Heart left ventricle (tissue), 16 donors: ENCODE measurements around the gene MYO15A. TPM values are rescaled to one million over a fixed set of nuclear protein-coding genes. Genes with fewer than 3 reads are reported as not detected.
A peak's percentile ranks its signal among the peaks of the same experiment; 100 is the strongest.

Experiments used
- ATAC-seq, 4 donors: fragments of 200-7000 bp; cut with Tn5 transposase; one replicate each; pipeline ENCODE4 v1.9.1; 2020 to 2022; ENCODE audit warnings: moderate library complexity in 4 of 4, mild to moderate bottlenecking in 3 of 4, moderate number of reproducible peaks in 1 of 4
- DNase-seq, 5 donors: peaks; one replicate each; pipeline ENCODE4 v3.0.0-alpha.2; 2020
- H3K27ac ChIP-seq, 12 donors: fragments of 200-600 bp; sonication (generic) in 4 of 12; one replicate each; pipeline versions ENCODE4 v1.5.0 to v1.8.0; 2016 to 2022; ENCODE audit warnings: mild to moderate bottlenecking in 2 of 12
- H3K27me3 ChIP-seq, 9 donors: fragments of 200-600 bp; sonication (generic) in 2 of 9; one replicate each; pipeline versions ENCODE4 v1.5.1 to v1.8.0; 2016 to 2022; ENCODE audit warnings: mild to moderate bottlenecking in 3 of 9
- H3K36me3 ChIP-seq, 9 donors: fragments of 200-600 bp; sonication (generic) in 2 of 9; one replicate each; pipeline versions ENCODE4 v1.5.0 to v1.8.0; 2018 to 2022; ENCODE audit warnings: mild to moderate bottlenecking in 2 of 9
- H3K4me1 ChIP-seq, 12 donors: fragments of 200-600 bp; sonication (generic) in 4 of 12; one replicate each; pipeline versions ENCODE4 v1.5.0 to v1.8.0; 2016 to 2022; ENCODE audit warnings: mild to moderate bottlenecking in 3 of 12
- H3K4me3 ChIP-seq, 12 donors: fragments of 200-600 bp; sonication (generic) in 4 of 12; one replicate each; pipeline versions ENCODE4 v1.5.0 to v1.8.0; 2017 to 2022; ENCODE audit warnings: mild to moderate bottlenecking in 9 of 12, moderate library complexity in 4 of 12
- H3K9me3 ChIP-seq, 12 donors: fragments of 200-600 bp; sonication (generic) in 4 of 12; one replicate each; pipeline versions ENCODE4 v1.5.0 to v1.8.0; 2016 to 2022; ENCODE audit warnings: mild to moderate bottlenecking in 1 of 12
- POLR2A ChIP-seq, 2 donors: fragments of 450-650 bp; IDR thresholded peaks; one replicate each; pipeline ENCODE4 v1.6.1; 2017; ENCODE audit warnings: antibody characterized with exemption in 2 of 2, mild to moderate bottlenecking in 2 of 2, moderate library complexity in 2 of 2
- WGBS, 4 donors: extraction: QIAGEN DNeasy Blood & Tissue Kit in 2 of 4; methylation state at CpG; one replicate each; pipeline versions ENCODE4 v1.1.5 to v1.1.7; 2013 to 2018; 5-methylcytosine and 5-hydroxymethylcytosine counted together
- intact Hi-C, 10 donors: fragments of 100-400 bp; cut with DNase I; formaldehyde crosslinking; loops; one replicate each; pipeline versions ENCODE4 v1.11.1 to v1.14.2; 2022
- long read RNA-seq, 3 donors: library from polyadenylated mRNA; unstranded; transcript quantifications; one replicate each; pipeline ENCODE4 v2.0.0, GENCODE V29; 2020 to 2021
- polyA plus RNA-seq, 2 donors: library from polyadenylated mRNA; stranded (reverse); fragments of 200-250 nt; gene quantifications; one replicate each; pipeline ENCODE4 v1.2.3, GENCODE V29; 2013
- total RNA-seq, 9 donors: library from RNA; depleted of rRNA in 2 of 9; stranded (reverse); fragments of >200 nt in 2 of 9; fragmentation: NEBNext Ultra II Directional in 3 of 9; extraction: Animal tissue kit (Norgen Biotek cat#: 25700) in 3 of 9; gene quantifications; one replicate each; pipeline versions ENCODE4 v1.1.0 to v1.2.4, GENCODE V29; 2016 to 2023
- TF ChIP-seq, protein P1 (sequence below), 12 donors: fragments of 200-600 bp; sonication (generic) in 4 of 12; IDR thresholded peaks; one replicate each; pipeline versions ENCODE4 v1.5.0 to v1.8.0; 2018 to 2022; ENCODE audit warnings: antibody characterized with exemption in 12 of 12, mild to moderate bottlenecking in 5 of 12
- donor health status: ischemic (EF 13 %, LVEDD 7.1; RV severe dilation, severe dysfunction).
- donor health status: healthy with polysubstance abuse.
- donor health status: DM: no; HTN: yes; CAD: no.
- donor health status: DM: no; HTN: no; CAD: no.
- donor health status: ischemic (EF 25% LVEDD 6.9; RV normal size, moderate dysfunction).
- donor health status: ischemic (EF 25% LVEDD 5.7; RV mildly dilated, moderate dysfunction).
- donor health status: healthy.
- donor health status: DM: yes; HTN: yes; CAD: no.
- donor health status: ischemic (EF 35%, LVEDD 5.7; RV mildly dilated, moderate dysfunction).
- donor health status: nonischemic (EF 11% LVEDD 7.7; RV severe dilation, severe dysfunction).
- donor health status: DM: yes; HTN: yes; CAD: no.
- donor health status: PGD.
- donor health status: ischemic (EF 29% LVEDD 5.4; RV normal size, mild dysfunction).
- donor health status: nonischemic (EF 23%, LVEDD 6.1; RV moderate dilation, normal function).

Gene MYO15A, protein sequence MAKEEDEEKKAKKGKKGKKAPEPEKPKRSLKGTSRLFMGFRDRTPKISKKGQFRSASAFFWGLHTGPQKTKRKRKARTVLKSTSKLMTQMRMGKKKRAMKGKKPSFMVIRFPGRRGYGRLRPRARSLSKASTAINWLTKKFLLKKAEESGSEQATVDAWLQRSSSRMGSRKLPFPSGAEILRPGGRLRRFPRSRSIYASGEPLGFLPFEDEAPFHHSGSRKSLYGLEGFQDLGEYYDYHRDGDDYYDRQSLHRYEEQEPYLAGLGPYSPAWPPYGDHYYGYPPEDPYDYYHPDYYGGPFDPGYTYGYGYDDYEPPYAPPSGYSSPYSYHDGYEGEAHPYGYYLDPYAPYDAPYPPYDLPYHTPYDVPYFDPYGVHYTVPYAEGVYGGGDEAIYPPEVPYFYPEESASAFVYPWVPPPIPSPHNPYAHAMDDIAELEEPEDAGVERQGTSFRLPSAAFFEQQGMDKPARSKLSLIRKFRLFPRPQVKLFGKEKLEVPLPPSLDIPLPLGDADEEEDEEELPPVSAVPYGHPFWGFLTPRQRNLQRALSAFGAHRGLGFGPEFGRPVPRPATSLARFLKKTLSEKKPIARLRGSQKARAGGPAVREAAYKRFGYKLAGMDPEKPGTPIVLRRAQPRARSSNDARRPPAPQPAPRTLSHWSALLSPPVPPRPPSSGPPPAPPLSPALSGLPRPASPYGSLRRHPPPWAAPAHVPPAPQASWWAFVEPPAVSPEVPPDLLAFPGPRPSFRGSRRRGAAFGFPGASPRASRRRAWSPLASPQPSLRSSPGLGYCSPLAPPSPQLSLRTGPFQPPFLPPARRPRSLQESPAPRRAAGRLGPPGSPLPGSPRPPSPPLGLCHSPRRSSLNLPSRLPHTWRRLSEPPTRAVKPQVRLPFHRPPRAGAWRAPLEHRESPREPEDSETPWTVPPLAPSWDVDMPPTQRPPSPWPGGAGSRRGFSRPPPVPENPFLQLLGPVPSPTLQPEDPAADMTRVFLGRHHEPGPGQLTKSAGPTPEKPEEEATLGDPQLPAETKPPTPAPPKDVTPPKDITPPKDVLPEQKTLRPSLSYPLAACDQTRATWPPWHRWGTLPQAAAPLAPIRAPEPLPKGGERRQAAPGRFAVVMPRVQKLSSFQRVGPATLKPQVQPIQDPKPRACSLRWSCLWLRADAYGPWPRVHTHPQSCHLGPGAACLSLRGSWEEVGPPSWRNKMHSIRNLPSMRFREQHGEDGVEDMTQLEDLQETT (N-terminal part only)
- total RNA-seq (under 1 TPM in 7 of 9 donors, not detected in 2; 0.12 to 0.53 (median 0.35) TPM), polyA plus RNA-seq (under 1 TPM; 0.21 to 0.30 TPM)
- long read RNA-seq, donor 1, result 0 reads
- long read RNA-seq, donor 2, partial matches to known transcripts, result 0 of 1 reads
- long read RNA-seq, donor 2, other reads (novel, unspliced or antisense), result 1 of 1 reads
- long read RNA-seq, donor 3, partial matches to known transcripts, result 0 of 1 reads
- long read RNA-seq, donor 3, other reads (novel, unspliced or antisense), result 1 of 1 reads

DNA sequence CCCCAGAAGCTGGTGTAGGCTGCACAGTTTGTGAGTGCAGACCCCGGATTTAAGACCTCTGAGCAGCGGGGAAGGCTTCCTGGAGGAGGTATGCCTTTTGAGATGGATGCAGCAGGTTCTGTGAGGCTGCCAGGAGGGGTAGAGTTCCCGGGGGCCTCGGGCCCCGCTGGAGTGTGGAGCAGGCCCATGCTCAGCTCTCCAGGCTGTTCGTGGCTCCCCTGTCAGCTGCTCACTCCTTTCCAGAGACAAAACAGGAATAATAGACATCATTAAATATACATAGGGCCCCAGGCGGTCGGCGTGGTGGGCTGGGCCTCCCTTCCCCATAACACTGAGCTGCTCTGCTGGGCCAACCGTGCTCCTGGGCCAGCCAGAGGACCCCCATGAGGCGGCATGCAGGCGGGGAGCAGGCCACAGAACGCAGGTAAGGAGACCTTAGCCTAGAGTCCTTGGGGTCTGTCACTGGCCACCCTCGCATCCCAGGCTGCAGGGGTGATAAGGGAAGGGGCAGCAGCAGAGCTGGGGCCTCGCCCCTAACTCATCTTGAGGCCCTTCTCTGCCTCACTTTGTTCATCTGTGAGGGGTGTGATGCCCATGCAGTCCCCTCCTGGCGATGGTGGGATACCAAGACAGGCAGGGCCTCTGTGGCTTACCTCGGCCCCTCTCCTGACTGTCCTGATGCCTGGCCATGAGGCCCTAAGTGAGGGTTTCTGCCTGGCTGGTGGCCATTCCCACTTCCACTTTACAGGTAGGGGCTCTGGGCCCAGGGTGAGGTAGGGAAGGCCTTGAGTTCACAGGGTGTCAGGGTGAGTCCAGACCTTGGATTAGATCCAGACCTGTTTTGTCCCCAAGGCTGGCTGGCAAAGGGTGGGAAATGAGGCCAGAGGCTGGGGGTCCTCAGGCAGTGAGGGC lies at the start of gene MYO15A:
Gene MYO15A (plus strand): TSS at position 356 of the 912 bp plus-strand sequence. CDS start 10,045 bp downstream, outside the sequence.
- Histone ChIP-seq H3K36me3 (peaks cover 0 to 37% (median 17%) of the 10 kb centered on the region in 9 donors), H3K4me1 (no peaks in the 10 kb centered on the region), H3K27ac (no peak within 1 kb of the TSS), H3K4me3 (no peak within 1 kb of the TSS), H3K27me3 (no peaks in the 10 kb centered on the region), H3K9me3 (no peaks in the 10 kb centered on the region)
- peak in 1 of 5 donors; percentile 3 for DNase-seq
- intact Hi-C loops, result no loop called here
- ATAC-seq, result peak in 1 of 4 donors; percentile 3
- 81 to 84% (median 83%) methylated on average over 11 to 17 of the region's 17 CpGs for WGBS, 4 donors
- TF ChIP-seq, protein P1, sequence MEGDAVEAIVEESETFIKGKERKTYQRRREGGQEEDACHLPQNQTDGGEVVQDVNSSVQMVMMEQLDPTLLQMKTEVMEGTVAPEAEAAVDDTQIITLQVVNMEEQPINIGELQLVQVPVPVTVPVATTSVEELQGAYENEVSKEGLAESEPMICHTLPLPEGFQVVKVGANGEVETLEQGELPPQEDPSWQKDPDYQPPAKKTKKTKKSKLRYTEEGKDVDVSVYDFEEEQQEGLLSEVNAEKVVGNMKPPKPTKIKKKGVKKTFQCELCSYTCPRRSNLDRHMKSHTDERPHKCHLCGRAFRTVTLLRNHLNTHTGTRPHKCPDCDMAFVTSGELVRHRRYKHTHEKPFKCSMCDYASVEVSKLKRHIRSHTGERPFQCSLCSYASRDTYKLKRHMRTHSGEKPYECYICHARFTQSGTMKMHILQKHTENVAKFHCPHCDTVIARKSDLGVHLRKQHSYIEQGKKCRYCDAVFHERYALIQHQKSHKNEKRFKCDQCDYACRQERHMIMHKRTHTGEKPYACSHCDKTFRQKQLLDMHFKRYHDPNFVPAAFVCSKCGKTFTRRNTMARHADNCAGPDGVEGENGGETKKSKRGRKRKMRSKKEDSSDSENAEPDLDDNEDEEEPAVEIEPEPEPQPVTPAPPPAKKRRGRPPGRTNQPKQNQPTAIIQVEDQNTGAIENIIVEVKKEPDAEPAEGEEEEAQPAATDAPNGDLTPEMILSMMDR (IDR thresholded peaks at IDR 0.05), result no peak
- TF ChIP-seq POLR2A (IDR thresholded peaks at IDR 0.05), result no peak

DNA sequence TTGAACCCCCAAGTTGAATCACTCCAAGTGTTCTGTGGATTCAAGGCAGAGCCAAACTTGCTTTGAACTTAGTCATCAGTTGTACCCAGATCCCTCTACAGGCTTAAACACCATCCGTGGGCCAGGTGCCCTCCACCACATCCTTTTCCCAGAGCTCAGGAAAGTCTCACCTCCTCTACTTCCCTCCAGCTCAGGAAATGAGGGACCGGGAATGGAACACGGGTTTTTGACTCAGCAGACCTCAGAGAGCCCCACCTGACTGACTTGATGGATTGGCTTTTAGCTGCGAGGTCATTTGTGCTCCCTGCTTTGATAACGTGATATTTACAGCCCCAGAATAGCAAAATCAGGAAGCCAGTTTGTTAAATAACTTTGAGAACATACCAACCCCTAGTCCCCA lies 49.3 kb upstream of the MYO15A start:
- TF ChIP-seq, protein P1 (IDR thresholded peaks at IDR 0.05), result no peak
- no peak for TF ChIP-seq POLR2A (IDR thresholded peaks at IDR 0.05)
- Histone ChIP-seq H3K27ac (no peak overlapping the region), H3K36me3 (peaks cover 0 to 99% (median 91%) of the 10 kb centered on the region in 9 donors), H3K4me3 (no peak overlapping the region), H3K4me1 (no peaks in the 10 kb centered on the region), H3K9me3 (no peaks in the 10 kb centered on the region), H3K27me3 (no peaks in the 10 kb centered on the region)
- 72 to 80% (median 77%) methylated on average over 5 of the region's 5 CpGs for WGBS, 4 donors
- DNase-seq (no peak), ATAC-seq (no peak)
- intact Hi-C loops, result no loop called here

DNA sequence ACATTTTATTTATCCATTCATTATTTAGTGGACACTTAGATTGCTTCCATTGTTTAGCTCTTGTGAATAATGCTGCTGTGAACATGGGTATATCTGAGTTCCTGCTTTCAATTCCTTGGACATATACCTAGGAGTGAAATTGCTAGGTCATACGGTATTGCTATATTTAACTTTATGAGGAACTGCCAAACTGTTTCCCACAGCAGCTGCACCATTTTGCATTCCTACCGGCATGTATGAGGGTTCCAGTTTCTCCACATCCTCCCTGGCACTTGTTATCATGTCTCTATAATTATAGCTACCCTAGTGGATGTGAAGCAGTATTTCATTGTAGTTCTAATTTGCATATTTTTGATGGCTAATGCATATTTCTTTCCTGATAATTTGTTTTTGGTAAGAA lies 44.5 kb upstream of the MYO15A start:
- peak in 2 of 4 donors; percentile 47 to 50 for ATAC-seq

More for the DNA sequence above, 44.5 kb upstream of the MYO15A start:
- H3K27me3 ChIP-seq, result no peaks in the 10 kb centered on the region
- H3K36me3 ChIP-seq, result peaks cover 0 to 75% (median 66%) of the 10 kb centered on the region in 9 donors
- H3K9me3 ChIP-seq, result no peaks in the 10 kb centered on the region
- no peak for TF ChIP-seq POLR2A (IDR thresholded peaks at IDR 0.05)
- TF ChIP-seq, protein P1 (IDR thresholded peaks at IDR 0.05), result no peak
- WGBS, 4 donors, result 34 to 50% (median 42%) methylated on average over 2 of the region's 2 CpGs
- no peak for DNase-seq
- H3K4me1 ChIP-seq, result no peaks in the 10 kb centered on the region
- intact Hi-C loops, result no loop called here
- no peak overlapping the region for H3K4me3 ChIP-seq
- no peak overlapping the region for H3K27ac ChIP-seq
